ENCODE measurements around the gene TMEM253.

TMEM253 gene

GRCh38 chr14:21106176-21106497, 5.3 kb downstream of the TMEM253 start:
- no peak for DNase-seq

GRCh38 chr14:21106498-21107282, 5.8 kb downstream of the TMEM253 start:
- peak; percentile 82 for DNase-seq

- DNase-seq, result no peak
Measured at GRCh38 chr14:21107283-21107800, 6.5 kb downstream of the TMEM253 start.

GRCh38 chr14:21108791-21109190, 7.9 kb downstream of the TMEM253 start:
- DNase-seq, result no peak

- peak; percentile 19 for DNase-seq
Measured at GRCh38 chr14:21109377-21110138, 8.7 kb downstream of the TMEM253 start.

GRCh38 chr14:21112255-21112654, 11.4 kb downstream of the TMEM253 start:
- no peak for DNase-seq

GRCh38 chr14:21113369-21113768, 12.5 kb downstream of the TMEM253 start:
- DNase-seq, result no peak

GRCh38 chr14:21118933-21119332, 18.1 kb downstream of the TMEM253 start:
- no peak for DNase-seq

- no peak for DNase-seq
Measured at GRCh38 chr14:21120686-21121085, 19.8 kb downstream of the TMEM253 start.

GRCh38 chr14:21121122-21121521, 20.3 kb downstream of the TMEM253 start:
- DNase-seq, result no peak

- DNase-seq, result no peak
Measured at GRCh38 chr14:21123429-21123828, 22.6 kb downstream of the TMEM253 start.

- no peak for DNase-seq
Measured at GRCh38 chr14:21133901-21134300, 33.0 kb downstream of the TMEM253 start.

GRCh38 chr14:21136024-21136423, 35.2 kb downstream of the TMEM253 start:
- DNase-seq, result no peak

GRCh38 chr14:21142357-21142756, 41.5 kb downstream of the TMEM253 start:
- no peak for DNase-seq

GRCh38 chr14:21145437-21145836, 44.6 kb downstream of the TMEM253 start:
- DNase-seq, result no peak

GRCh38 chr14:21149641-21150367, 48.9 kb downstream of the TMEM253 start:
- no peak for DNase-seq

Measured in stimulated activated CD4-positive, alpha-beta T cell treated with anti-CD3 and anti-CD28 coated beads, Interleukin-4, amount 100 ng/mL, for 24 hours (primary cell).